LNCAP (cell line): ENCODE data around the gene ZNF580.

Source experiments
- TF ChIP-seq, protein P1 (sequence below): fragments of 450-650 bp; IDR thresholded peaks from 2 replicates; pipeline ENCODE4 v1.5.1; 2017; ENCODE audit warnings: mild to moderate bottlenecking

The ZNF580 gene

GRCh38 chr19:55650602-55651230 is 9.9 kb downstream of the ZNF580 start:
- TF ChIP-seq, protein P1, sequence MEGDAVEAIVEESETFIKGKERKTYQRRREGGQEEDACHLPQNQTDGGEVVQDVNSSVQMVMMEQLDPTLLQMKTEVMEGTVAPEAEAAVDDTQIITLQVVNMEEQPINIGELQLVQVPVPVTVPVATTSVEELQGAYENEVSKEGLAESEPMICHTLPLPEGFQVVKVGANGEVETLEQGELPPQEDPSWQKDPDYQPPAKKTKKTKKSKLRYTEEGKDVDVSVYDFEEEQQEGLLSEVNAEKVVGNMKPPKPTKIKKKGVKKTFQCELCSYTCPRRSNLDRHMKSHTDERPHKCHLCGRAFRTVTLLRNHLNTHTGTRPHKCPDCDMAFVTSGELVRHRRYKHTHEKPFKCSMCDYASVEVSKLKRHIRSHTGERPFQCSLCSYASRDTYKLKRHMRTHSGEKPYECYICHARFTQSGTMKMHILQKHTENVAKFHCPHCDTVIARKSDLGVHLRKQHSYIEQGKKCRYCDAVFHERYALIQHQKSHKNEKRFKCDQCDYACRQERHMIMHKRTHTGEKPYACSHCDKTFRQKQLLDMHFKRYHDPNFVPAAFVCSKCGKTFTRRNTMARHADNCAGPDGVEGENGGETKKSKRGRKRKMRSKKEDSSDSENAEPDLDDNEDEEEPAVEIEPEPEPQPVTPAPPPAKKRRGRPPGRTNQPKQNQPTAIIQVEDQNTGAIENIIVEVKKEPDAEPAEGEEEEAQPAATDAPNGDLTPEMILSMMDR = no peak

- TF ChIP-seq, protein P1 = no peak
These were observed 10.4 kb downstream of the ZNF580 start for GRCh38 chr19:55651236-55651635.

GRCh38 chr19:55652311-55653128 is 11.7 kb downstream of the ZNF580 start:
- TF ChIP-seq, protein P1 = no peak

- TF ChIP-seq, protein P1 = peak; percentile 94
These were observed 13.0 kb downstream of the ZNF580 start for GRCh38 chr19:55653651-55654322.

DNA sequence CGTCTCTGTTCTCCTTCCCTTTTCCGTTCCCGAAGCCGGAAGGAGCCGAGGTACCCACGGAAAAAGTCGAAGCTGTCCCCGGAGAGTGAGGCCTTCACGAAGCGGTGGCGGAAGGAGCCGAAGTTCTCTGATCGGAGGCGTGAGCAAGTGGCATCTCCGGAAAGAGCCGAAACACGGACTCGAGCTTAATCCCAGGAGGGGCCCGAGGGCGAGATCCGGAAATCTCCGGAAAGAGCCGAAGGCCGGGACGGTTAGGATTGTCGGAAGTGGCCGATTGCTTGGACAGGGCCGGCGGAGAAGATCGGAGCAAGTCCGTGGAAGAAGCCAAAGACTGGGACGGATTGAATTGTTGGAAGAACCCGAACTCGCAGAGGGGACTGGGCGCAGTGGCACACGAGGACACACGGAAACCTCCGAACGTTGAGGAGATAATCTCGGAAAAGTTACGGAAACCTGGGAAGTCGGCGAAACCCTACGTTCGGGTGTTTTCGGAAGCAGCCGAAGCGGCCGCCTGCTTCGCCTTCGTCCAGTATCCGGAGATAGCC is 13.6 kb downstream of the ZNF580 start:
- TF ChIP-seq, protein P1 = no peak

DNA sequence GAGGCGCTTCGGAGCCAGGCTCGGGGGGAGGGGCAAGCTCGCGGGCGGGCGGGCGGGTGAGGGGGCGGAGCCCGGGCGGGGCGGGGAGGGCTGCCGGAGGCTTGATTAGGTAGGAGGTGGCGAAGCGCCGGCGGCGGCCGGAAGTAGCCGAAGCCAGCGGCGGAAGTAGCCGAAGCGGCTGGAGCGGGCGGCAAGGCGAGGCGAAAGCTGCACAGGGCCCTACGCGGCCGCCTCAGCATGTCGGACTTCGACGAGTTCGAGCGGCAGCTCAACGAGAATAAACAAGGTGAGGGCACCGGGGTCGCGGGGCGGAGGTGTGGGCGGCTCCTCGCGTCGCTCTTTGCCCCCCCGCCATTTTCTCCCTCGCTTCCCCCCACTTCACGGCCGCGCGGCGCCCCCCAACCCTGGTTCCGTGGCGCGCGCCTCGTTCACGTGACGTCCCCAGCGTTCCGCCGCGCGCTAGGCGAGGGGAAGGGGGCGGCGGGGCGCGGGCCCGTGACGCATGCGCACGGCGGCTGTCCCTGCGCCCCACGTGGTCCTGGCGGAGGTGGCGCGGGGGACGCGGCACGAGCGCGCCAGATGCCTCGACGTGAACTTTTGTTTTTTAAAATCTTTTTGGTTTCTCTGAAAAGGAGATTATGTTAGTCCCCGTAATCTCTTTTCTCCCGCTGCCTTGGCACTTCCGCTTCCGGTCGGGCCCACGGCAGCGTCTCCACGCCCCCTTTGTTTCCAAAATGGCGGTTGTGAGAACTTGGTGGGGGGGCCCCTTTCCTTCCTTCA is 14.3 kb downstream of the ZNF580 start, which contains the start of gene U2AF2:
Gene U2AF2 (plus strand): TSS at position 168 of the 780 bp plus-strand sequence. CDS start 70 bp downstream, at position 238.
- TF ChIP-seq, protein P1 = no peak

GRCh38 chr19:55655648-55656040 is 14.8 kb downstream of the ZNF580 start:
- TF ChIP-seq, protein P1 = no peak
